K562 (cell line): ENCODE data around the gene GNAI3. TPM values are rescaled to one million over a fixed set of nuclear protein-coding genes. Genes with fewer than 3 reads are reported as not detected.

ENCODE experiments used
- ATF7 ChIP-seq: fragments of 450-650 bp; IDR thresholded peaks from 2 replicates; pipeline ENCODE4 v1.7.1; 2014; ENCODE audit warnings: mild to moderate bottlenecking, moderate library complexity
- DEAF1 ChIP-seq: fragments of 450-650 bp; formaldehyde crosslinking; IDR thresholded peaks from 2 replicates; pipeline ENCODE4 v1.4.0; 2020; ENCODE audit warnings: mild to moderate bottlenecking, moderate library complexity
- ELK3 ChIP-seq: fragments of 450-650 bp; formaldehyde crosslinking; IDR thresholded peaks from 2 replicates; pipeline ENCODE4 v1.4.0; 2020; ENCODE audit warnings: mild to moderate bottlenecking
- GABPA ChIP-seq: fragments of 200-800 bp; sonication (Bioruptor generic); conservative IDR thresholded peaks from 2 replicates; pipeline ENCODE4 v1.6.1; 2016; ENCODE audit warnings: low read depth, missing genetic modification characterization, missing compliant biosample characterization
- HDAC3 ChIP-seq: fragments of 450-650 bp; IDR thresholded peaks from 2 replicates; pipeline ENCODE4 v1.6.1; 2018; ENCODE audit warnings: borderline replicate concordance, mild to moderate bottlenecking, moderate library complexity; ENCODE audit not compliant: partially characterized antibody
- MYNN ChIP-seq, 2 experiments: sonication (generic); formaldehyde crosslinking in 1 of 2; IDR thresholded peaks; 2 replicates each; pipeline versions ENCODE4 v1.5.0 to v1.6.1; 2016 to 2020; ENCODE audit warnings: antibody characterized with exemption in 1 of 2, missing genetic modification reagents in 1 of 2
- NEUROD1 ChIP-seq: fragments of 150-350 bp; IDR thresholded peaks from 2 replicates; pipeline ENCODE4 v1.6.1; 2014; ENCODE audit warnings: borderline replicate concordance, low read length, low read depth; ENCODE audit not compliant: partially characterized antibody
- SIN3A ChIP-seq, 2 experiments: fragments of 150-350 bp in 1 of 2; IDR thresholded peaks; 2 replicates each; pipeline ENCODE4 v1.6.1; 2011 to 2016; ENCODE audit warnings: borderline replicate concordance in 2 of 2, low read depth in 2 of 2, low read length in 2 of 2, mild to moderate bottlenecking in 2 of 2, moderate library complexity in 2 of 2; ENCODE audit not compliant: control insufficient read depth in 1 of 2
- SP2 ChIP-seq: IDR thresholded peaks from 2 replicates; pipeline ENCODE4 v1.6.1; 2011; ENCODE audit warnings: mild to moderate bottlenecking, low read depth, low read length, moderate library complexity; ENCODE audit not compliant: poor library complexity, severe bottlenecking; ENCODE audit errors: extremely low read depth
- SRSF9 ChIP-seq: fragments of 200-400 bp; formaldehyde crosslinking; IDR thresholded peaks from 2 replicates; pipeline ENCODE4 v1.6.1; 2017; ENCODE audit warnings: low read depth, low read length, borderline replicate concordance
- TAF9B ChIP-seq: fragments of 450-650 bp; IDR thresholded peaks from 2 replicates; pipeline ENCODE4 v1.6.1; 2018; ENCODE audit warnings: mild to moderate bottlenecking; ENCODE audit not compliant: partially characterized antibody
- THRA ChIP-seq: fragments of 450-650 bp; IDR thresholded peaks from 2 replicates; pipeline ENCODE4 v1.6.1; 2017; ENCODE audit warnings: mild to moderate bottlenecking, moderate library complexity
- USF1 ChIP-seq: sonication (generic); formaldehyde crosslinking; IDR thresholded peaks from 2 replicates; pipeline ENCODE4 v1.9.0; 2022; ENCODE audit warnings: mild to moderate bottlenecking, missing genetic modification reagents
- ZBTB2 ChIP-seq: fragments of 450-650 bp; IDR thresholded peaks from 2 replicates; pipeline ENCODE4 v1.6.1; 2016; ENCODE audit warnings: antibody characterized with exemption
- ZNF134 ChIP-seq: fragments of 250-450 bp; sonication (Bioruptor Pico); conservative IDR thresholded peaks from 2 replicates; pipeline ENCODE4 v1.4.0; 2020
- ZNF197 ChIP-seq: fragments of 200-800 bp; sonication (Bioruptor generic); IDR thresholded peaks from 2 replicates; pipeline ENCODE4 v1.6.1; 2016; ENCODE audit warnings: low read depth, missing genetic modification characterization, missing compliant biosample characterization
- ZNF586 ChIP-seq: fragments of 450-650 bp; formaldehyde crosslinking; conservative IDR thresholded peaks from 2 replicates; pipeline ENCODE4 v1.4.0; 2020; ENCODE audit warnings: mild to moderate bottlenecking, moderate library complexity
- ZNF589 ChIP-seq: fragments of 200-800 bp; sonication (Bioruptor generic); IDR thresholded peaks from 2 replicates; pipeline ENCODE4 v1.6.1; 2016; ENCODE audit warnings: low read depth, missing genetic modification characterization, missing compliant biosample characterization
- ZNF695 ChIP-seq: fragments of 450-650 bp; formaldehyde crosslinking; IDR thresholded peaks from 2 replicates; pipeline ENCODE4 v1.4.0; 2020; ENCODE audit warnings: mild to moderate bottlenecking, moderate library complexity
- ZNF764 ChIP-seq: fragments of 250-450 bp; sonication (Bioruptor Pico); IDR thresholded peaks from 2 replicates; pipeline ENCODE4 v1.4.0; 2020; ENCODE audit warnings: low read depth, mild to moderate bottlenecking, moderate library complexity
- polyA plus RNA-seq, 8 experiments: library from polyadenylated mRNA; depleted of rRNA in 4 of 8; stranded (reverse) in 5 of 8; unstranded in 3 of 8; fragments of >200 nt; fragmentation: Nextera tagmentation in 2 of 8; fragmentation: Illumina TruSeq in 1 of 8; extraction: Ambion mirVana in 2 of 8; extraction: Trizol in 1 of 8; gene quantifications; 2 replicates each; pipeline versions ENCODE4 v1.2.1 to v1.2.3, GENCODE V29; 2011 to 2014; ENCODE audit warnings: inconsistent platforms in 1 of 8, missing spikeins in 1 of 8
- total RNA-seq, 7 experiments: library from RNA; depleted of rRNA in 6 of 7; stranded (reverse); fragments of >200 nt in 6 of 7; fragmentation: Illumina TruSeq in 2 of 7; extraction: Trizol in 2 of 7; gene quantifications; 2 replicates each; pipeline versions ENCODE4 v1.2.1 to v1.2.3, GENCODE V29; 2011 to 2021; ENCODE audit warnings: low replicate concordance in 1 of 7

GNAI3 gene
- total and polyA plus RNA-seq, 9 of the 15 experiments (the other 6 are each of a cell fraction or from before 2014, with no cell fraction given): 6.3 to 13.2 (median 8.9) TPM

- TF ChIP-seq SRSF9 (no peak), ZNF695 (CRISPR knock-in tag) (no peak), SIN3A (IDR thresholded peaks at IDR 0.05; ENCODE audit: borderline replicate concordance in 2 of 2, control insufficient read depth in 1 of 2, low read depth in 2 of 2, low read length in 2 of 2) (peak; percentile 37 to 93; a peak in 3 of 4 replicates), USF1 (peak; percentile 87), SP2 (no peak), ZNF586 (CRISPR knock-in tag) (no peak), TAF9B (peak; percentile 92), ZNF589 (CRISPR knock-in tag) (peak; percentile 46; the same call in 1 of the 2 replicates), ZNF197 (CRISPR knock-in tag) (peak; percentile 71; the same call in 1 of the 2 replicates), THRA (no peak), HDAC3 (no peak), MYNN (IDR thresholded peaks at IDR 0.05) (no peak), MYNN (CRISPR knock-in tag; IDR thresholded peaks at IDR 0.05) (no peak), NEUROD1 (peak; percentile 29), DEAF1 (no peak), ZNF134 (CRISPR knock-in tag) (peak; percentile 66), ATF7 (peak; percentile 85), ZBTB2 (no peak), GABPA (tag) (peak; percentile 98), ELK3 (CRISPR knock-in tag) (no peak), ZNF764 (CRISPR knock-in tag) (no peak)
Measured at GRCh38 chr1:109548321-109549267, at the start of gene GNAI3 (continued).
